ENCODE measurements around the gene TSPAN16.

The TSPAN16 gene

GRCh38 chr19:11290256-11290655 is 5.7 kb upstream of the TSPAN16 start:
- H3K9me3 ChIP-seq (ENCODE audit: insufficient read depth, low read length, severe bottlenecking) = no peaks in the 10 kb centered on the region
- peaks cover 19% of the 10 kb centered on the region for H3K4me1 ChIP-seq (ENCODE audit: insufficient read depth, low read length)
- no peak overlapping the region for H3K4me3 ChIP-seq (ENCODE audit: low read depth in 1 of 2, low read length in 2 of 2)
- H2AFZ ChIP-seq (ENCODE audit: low read depth, low read length) = no peak overlapping the region
- no peaks in the 10 kb centered on the region for H3K36me3 ChIP-seq (ENCODE audit: insufficient read depth, low read length)
- H3K4me2 ChIP-seq (ENCODE audit: insufficient read depth, low read length) = no peak overlapping the region
- H4K20me1 ChIP-seq (ENCODE audit: insufficient read depth, low read length) = no peaks in the 10 kb centered on the region
- no peaks in the 10 kb centered on the region for H3K79me2 ChIP-seq (ENCODE audit: insufficient read depth, low read length)
- no peak overlapping the region for H3K27ac ChIP-seq (ENCODE audit: low read length)
- DNase-seq (no peak), ATAC-seq (ENCODE audit: insufficient read depth, low read depth) (no peak)
- TF ChIP-seq CTCF (IDR thresholded peaks at IDR 0.05; ENCODE audit: borderline replicate concordance, extremely low read depth, low read length, poor library complexity, severe bottlenecking) = no peak
- TF ChIP-seq EZH2 (IDR thresholded peaks at IDR 0.05; ENCODE audit: borderline replicate concordance, low read depth, low read length, severe bottlenecking) = no peak
- H3K9ac ChIP-seq (ENCODE audit: low read depth, low read length) = no peak overlapping the region
- H3K27me3 ChIP-seq (ENCODE audit: insufficient read depth, low read length, poor library complexity) = no peaks in the 10 kb centered on the region

- no peak overlapping the region for H2AFZ ChIP-seq (ENCODE audit: low read depth, low read length)
- no peak overlapping the region for H3K4me3 ChIP-seq (ENCODE audit: low read depth in 1 of 2, low read length in 2 of 2)
- H4K20me1 ChIP-seq (ENCODE audit: insufficient read depth, low read length) = no peaks in the 10 kb centered on the region
- H3K4me1 ChIP-seq (ENCODE audit: insufficient read depth, low read length) = peaks cover 19% of the 10 kb centered on the region
- no peak for TF ChIP-seq CTCF (IDR thresholded peaks at IDR 0.05; ENCODE audit: borderline replicate concordance, extremely low read depth, low read length, poor library complexity, severe bottlenecking)
- TF ChIP-seq EZH2 (IDR thresholded peaks at IDR 0.05; ENCODE audit: borderline replicate concordance, low read depth, low read length, severe bottlenecking) = no peak
- no peaks in the 10 kb centered on the region for H3K27me3 ChIP-seq (ENCODE audit: insufficient read depth, low read length, poor library complexity)
- no peak overlapping the region for H3K27ac ChIP-seq (ENCODE audit: low read length)
- H3K9ac ChIP-seq (ENCODE audit: low read depth, low read length) = no peak overlapping the region
- H3K9me3 ChIP-seq (ENCODE audit: insufficient read depth, low read length, severe bottlenecking) = no peaks in the 10 kb centered on the region
- DNase-seq (no peak), ATAC-seq (ENCODE audit: insufficient read depth, low read depth) (no peak)
- no peaks in the 10 kb centered on the region for H3K79me2 ChIP-seq (ENCODE audit: insufficient read depth, low read length)
- H3K36me3 ChIP-seq (ENCODE audit: insufficient read depth, low read length) = no peaks in the 10 kb centered on the region
- no peak overlapping the region for H3K4me2 ChIP-seq (ENCODE audit: insufficient read depth, low read length)
Measured at GRCh38 chr19:11291415-11291814, 4.5 kb upstream of the TSPAN16 start.

DNA sequence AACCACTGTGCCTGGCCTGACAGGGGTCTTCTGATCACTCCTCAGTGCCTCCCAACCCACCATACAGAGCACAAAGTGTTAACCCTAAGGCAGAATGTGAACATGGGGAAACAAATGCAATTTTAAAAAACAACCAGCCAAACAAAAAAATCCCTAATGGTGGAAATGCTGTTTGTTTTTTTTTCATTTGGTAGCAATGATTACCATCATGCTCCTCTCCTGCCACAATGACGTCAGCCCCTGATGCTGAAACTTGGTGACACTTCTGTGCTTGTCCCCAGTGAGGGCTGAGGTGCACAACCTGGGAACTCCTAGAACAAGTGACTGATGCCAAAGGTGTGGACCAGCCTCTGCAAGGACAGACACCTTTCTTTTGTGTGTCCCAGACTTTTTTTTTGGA is 4.0 kb upstream of the TSPAN16 start:
- ATAC-seq (ENCODE audit: insufficient read depth, low read depth) = no peak
- no peaks in the 10 kb centered on the region for H4K20me1 ChIP-seq (ENCODE audit: insufficient read depth, low read length)
- H3K9me3 ChIP-seq (ENCODE audit: insufficient read depth, low read length, severe bottlenecking) = no peaks in the 10 kb centered on the region
- no peak overlapping the region for H3K9ac ChIP-seq (ENCODE audit: low read depth, low read length)
- H2AFZ ChIP-seq (ENCODE audit: low read depth, low read length) = no peak overlapping the region
- no peak overlapping the region for H3K4me2 ChIP-seq (ENCODE audit: insufficient read depth, low read length)
- peaks cover 13% of the 10 kb centered on the region for H3K4me1 ChIP-seq (ENCODE audit: insufficient read depth, low read length)
- H3K79me2 ChIP-seq (ENCODE audit: insufficient read depth, low read length) = no peaks in the 10 kb centered on the region
- H3K4me3 ChIP-seq (ENCODE audit: low read depth in 1 of 2, low read length in 2 of 2) = no peak overlapping the region
- H3K27ac ChIP-seq (ENCODE audit: low read length) = no peak overlapping the region
- DNase-seq = no peak
- TF ChIP-seq CTCF (IDR thresholded peaks at IDR 0.05; ENCODE audit: borderline replicate concordance, extremely low read depth, low read length, poor library complexity, severe bottlenecking) (no peak), EZH2 (IDR thresholded peaks at IDR 0.05; ENCODE audit: borderline replicate concordance, low read depth, low read length, severe bottlenecking) (no peak)
- H3K27me3 ChIP-seq (ENCODE audit: insufficient read depth, low read length, poor library complexity) = no peaks in the 10 kb centered on the region
- H3K36me3 ChIP-seq (ENCODE audit: insufficient read depth, low read length) = no peaks in the 10 kb centered on the region

All from DND-41 (cell line).